B cell (primary cell): ENCODE data around the gene CDYL2. TPM values are rescaled to one million over a fixed set of nuclear protein-coding genes. Genes with fewer than 3 reads are reported as not detected.

Source experiments
- ATAC-seq: fragments of 200-7000 bp; cut with Tn5 transposase; one replicate; pipeline ENCODE4 v1.10.0; 2021; ENCODE audit warnings: low read depth, mild to moderate bottlenecking, moderate number of reproducible peaks, moderate library complexity
- CTCF ChIA-PET: fragments of 350-600 bp; sonication (Branson Sonifier 250); formaldehyde crosslinking; loops from one replicate; lab custom pipeline; 2021; ENCODE audit warnings: antibody characterized with exemption, inconsistent platforms; lab: Charles Lee
- POLR2A ChIA-PET: fragments of 350-600 bp; sonication (Branson Sonifier 250); formaldehyde crosslinking; loops from one replicate; lab custom pipeline; 2021; ENCODE audit warnings: antibody characterized with exemption; lab: Charles Lee
- DNase-seq: peaks from one replicate; pipeline ENCODE4 v3.0.0; 2013
- H2AFZ ChIP-seq: 2 replicates; pipeline ENCODE4 v1.6.1; 2012; ENCODE audit warnings: mild to moderate bottlenecking, low read depth, low read length; ENCODE audit not compliant: insufficient read depth, poor library complexity, severe bottlenecking
- H3K27ac ChIP-seq, 2 donors: 1 replicate in 1 of 2; 2 replicates in 1 of 2; pipeline ENCODE4 v1.5.1; 2012 to 2013; ENCODE audit warnings: low read length in 2 of 2, mild to moderate bottlenecking in 2 of 2, moderate library complexity in 1 of 2
- H3K27me3 ChIP-seq, 4 experiments: fragments of 200-600 bp in 1 of 4; sonication (generic) in 1 of 4; replicated peaks in 1 of 4; 1 replicate in 2 of 4; 2 replicates in 2 of 4; pipeline versions ENCODE4 v1.6.1 to v1.7.0; 2013 to 2016; ENCODE audit warnings: low read length in 3 of 4, mild to moderate bottlenecking in 2 of 4, mixed read lengths in 1 of 4, moderate library complexity in 1 of 4; ENCODE audit not compliant: insufficient read depth in 4 of 4, control insufficient read depth in 3 of 4; ENCODE audit errors: control extremely low read depth in 1 of 4
- H3K36me3 ChIP-seq, 2 experiments: replicated peaks in 1 of 2; 1 replicate in 1 of 2; 2 replicates in 1 of 2; pipeline versions ENCODE4 v1.6.1 to v1.7.1; 2013; ENCODE audit warnings: low read length in 1 of 2; ENCODE audit not compliant: insufficient read depth in 2 of 2, control insufficient read depth in 1 of 2; ENCODE audit errors: control extremely low read depth in 1 of 2, extremely low read depth in 1 of 2
- H3K4me1 ChIP-seq, 2 donors: fragments of 200-600 bp in 1 of 2; sonication (generic) in 1 of 2; 1 replicate in 1 of 2; 2 replicates in 1 of 2; pipeline versions ENCODE4 v1.5.1 to v1.6.1; 2013 to 2017; ENCODE audit warnings: low read length in 2 of 2; ENCODE audit not compliant: control insufficient read depth in 2 of 2, insufficient read depth in 2 of 2
- H3K4me2 ChIP-seq: replicated peaks from 2 replicates; pipeline ENCODE3; 2012; ENCODE audit warnings: mild to moderate bottlenecking, low read depth, low read length; ENCODE audit not compliant: poor library complexity, severe bottlenecking
- H3K4me3 ChIP-seq, 5 experiments: fragments of 200-600 bp in 1 of 5; sonication (generic) in 1 of 5; 1 replicate in 3 of 5; 2 replicates in 2 of 5; pipeline versions ENCODE4 v1.5.1 to v1.7.0; 2011 to 2016; ENCODE audit warnings: low read length in 4 of 5, mild to moderate bottlenecking in 4 of 5, low read depth in 2 of 5, control low read depth in 1 of 5, moderate library complexity in 1 of 5; ENCODE audit not compliant: insufficient read depth in 1 of 5; ENCODE audit errors: control extremely low read depth in 1 of 5, extremely low read depth in 1 of 5
- H3K79me2 ChIP-seq: fragments of 200-600 bp; sonication (generic); one replicate; pipeline ENCODE4 v1.6.0; 2016; ENCODE audit warnings: low read length; ENCODE audit not compliant: control insufficient read depth, insufficient read depth
- H3K9ac ChIP-seq: fragments of 200-600 bp; sonication (generic); 2 replicates; pipeline ENCODE4 v1.6.1; 2017; ENCODE audit warnings: mild to moderate bottlenecking, low read length, moderate library complexity
- H3K9me3 ChIP-seq, 3 donors: one replicate each; pipeline versions ENCODE4 v1.6.1 to v1.7.1; 2013; ENCODE audit warnings: low read length in 2 of 3; ENCODE audit not compliant: control insufficient read depth in 2 of 3, insufficient read depth in 1 of 3; ENCODE audit errors: control extremely low read depth in 1 of 3
- H4K20me1 ChIP-seq: 2 replicates; pipeline ENCODE4 v1.6.0; 2012; ENCODE audit warnings: mild to moderate bottlenecking, low read length; ENCODE audit not compliant: insufficient read depth, control insufficient read depth, poor library complexity, severe bottlenecking
- H3K27ac Mint-ChIP-seq: one replicate; pipeline ENCODE4 v1.8.0; 2021; ENCODE audit warnings: mixed read lengths
- H3K27me3 Mint-ChIP-seq: one replicate; pipeline ENCODE4 v1.8.0; 2021; ENCODE audit warnings: mixed read lengths
- H3K4me1 Mint-ChIP-seq: one replicate; pipeline ENCODE4 v1.8.0; 2021; ENCODE audit warnings: mixed read lengths
- H3K4me3 Mint-ChIP-seq: one replicate; pipeline ENCODE4 v1.8.0; 2021; ENCODE audit warnings: mixed read lengths
- H3K9me3 Mint-ChIP-seq: one replicate; pipeline ENCODE4 v1.8.0; 2022; ENCODE audit warnings: mixed read lengths; ENCODE audit not compliant: insufficient read depth
- CTCF ChIP-seq: fragments of 200-600 bp; IDR thresholded peaks from one replicate; pipeline ENCODE4 v1.8.0; 2022; ENCODE audit warnings: antibody characterized with exemption, mild to moderate bottlenecking
- EZH2 ChIP-seq: IDR thresholded peaks from 2 replicates; pipeline ENCODE4 v1.6.1; 2012; ENCODE audit warnings: borderline replicate concordance, low read depth, mild to moderate bottlenecking, moderate library complexity, low read length; ENCODE audit not compliant: insufficient read depth, poor library complexity, severe bottlenecking
- WGBS: methylation state at CpG from one replicate; pipeline ENCODE4 v1.1.5; 2013; ENCODE audit warnings: missing lambda C conversion rate; ENCODE audit not compliant: insufficient coverage; 5-methylcytosine and 5-hydroxymethylcytosine counted together
- intact Hi-C: fragments of 100-400 bp; cut with micrococcal nuclease; formaldehyde crosslinking; loops from one replicate; pipeline ENCODE4 v1.10.0; 2022
- polyA plus RNA-seq: library from polyadenylated mRNA; depleted of rRNA; stranded (reverse); fragments of >200 nt; gene quantifications from 2 replicates; pipeline ENCODE4 v1.2.3, GENCODE V29; 2012
- total RNA-seq, 2 donors: library from RNA; stranded (reverse); fragments of 120-200 nt in 1 of 2; gene quantifications; 1 replicate in 1 of 2; 2 replicates in 1 of 2; pipeline versions ENCODE4 v1.2.3 to v1.2.4, GENCODE V29; 2013 to 2022

CDYL2 gene
- total and polyA plus RNA-seq, 2 donors (not counting 1 experiment from before 2014, with no cell fraction given), result 0.66 to 6.6 TPM

GRCh38 chr16:80620736-80621605 is 183.4 kb downstream of the CDYL2 start:
- DNase-seq (no peak), ATAC-seq (no peak)
- H3K27ac Mint-ChIP-seq, result no peak overlapping the region
- POLR2A ChIA-PET, result no interaction called here
- CTCF ChIA-PET, result no interaction called here
- Histone ChIP-seq H3K36me3 (no peaks in the 10 kb centered on the region), H3K4me1 (no peaks in the 10 kb centered on the region), H3K4me2 (no peak overlapping the region), H3K27ac (no peak overlapping the region), H3K9me3 (peaks cover 0 to 5% (median 0%) of the 10 kb centered on the region in 3 donors), H3K4me3 (no peak overlapping the region), H3K79me2 (no peaks in the 10 kb centered on the region), H2AFZ (no peak overlapping the region), H4K20me1 (no peaks in the 10 kb centered on the region), H3K9ac (no peak overlapping the region), H3K27me3 (no peaks in the 10 kb centered on the region)
- no peaks in the 10 kb centered on the region for H3K4me1 Mint-ChIP-seq
- no peak overlapping the region for H3K4me3 Mint-ChIP-seq
- no peak for TF ChIP-seq CTCF
- no peak for TF ChIP-seq EZH2
- no peaks in the 10 kb centered on the region for H3K27me3 Mint-ChIP-seq
- 96% methylated on average over 16 of the region's 17 CpGs for WGBS
- intact Hi-C loops, result no loop called here
- H3K9me3 Mint-ChIP-seq, result peaks cover 5% of the 10 kb centered on the region

- H3K27me3 ChIP-seq, result no peaks in the 10 kb centered on the region
- H3K4me3 ChIP-seq, result no peak overlapping the region
- Mint-ChIP-seq H3K27ac (no peak overlapping the region), H3K4me1 (no peaks in the 10 kb centered on the region), H3K27me3 (no peaks in the 10 kb centered on the region), H3K9me3 (peaks cover 5% of the 10 kb centered on the region), H3K4me3 (no peak overlapping the region)
- no peaks in the 10 kb centered on the region for H3K79me2 ChIP-seq
- CTCF ChIA-PET, result no interaction called here
- no peak overlapping the region for H3K9ac ChIP-seq
- no peak for DNase-seq
- no peaks in the 10 kb centered on the region for H3K36me3 ChIP-seq
- no peak overlapping the region for H3K27ac ChIP-seq
- H2AFZ ChIP-seq, result no peak overlapping the region
- POLR2A ChIA-PET, result no interaction called here
- 94% methylated on average over 2 of the region's 4 CpGs for WGBS
- no peak for TF ChIP-seq CTCF
- TF ChIP-seq EZH2, result no peak
- no peaks in the 10 kb centered on the region for H4K20me1 ChIP-seq
- intact Hi-C loops, result no loop called here
- H3K4me2 ChIP-seq, result no peak overlapping the region
- ATAC-seq, result no peak
- peaks cover 0 to 5% (median 0%) of the 10 kb centered on the region in 3 donors for H3K9me3 ChIP-seq
- no peaks in the 10 kb centered on the region for H3K4me1 ChIP-seq
Observed at GRCh38 chr16:80619824-80620223, 184.6 kb downstream of the CDYL2 start.
